Keratinocyte (primary cell): ENCODE data around the gene PHLPP1. TPM values are rescaled to one million over a fixed set of nuclear protein-coding genes. Genes with fewer than 3 reads are reported as not detected.

Experiments used
- DNase-seq: peaks from one replicate; pipeline ENCODE4 v3.0.0-alpha.2; 2011; ENCODE audit warnings: low read depth, missing footprints, low spot score
- FAIRE-seq: peaks from 2 replicates; lab custom pipeline; 2011; peaks lifted over from hg19 to GRCh38; lab: Jason Lieb, UNC
- H2AFZ ChIP-seq: 2 replicates; pipeline ENCODE4 v1.6.0; 2012; ENCODE audit warnings: low read length, control low read depth, inconsistent platforms; ENCODE audit not compliant: control insufficient read depth
- H3K27ac ChIP-seq: 2 replicates; pipeline ENCODE4 v1.5.1; 2011; ENCODE audit warnings: low read length; ENCODE audit not compliant: control insufficient read depth, insufficient read depth
- H3K27me3 ChIP-seq: 3 replicates; pipeline ENCODE4 v1.6.0; 2011; ENCODE audit warnings: low read length; ENCODE audit not compliant: control insufficient read depth, insufficient read depth; ENCODE audit errors: extremely low read depth
- H3K36me3 ChIP-seq, 2 experiments: 2 replicates in 1 of 2; 3 replicates in 1 of 2; pipeline ENCODE4 v1.5.1; 2011; ENCODE audit warnings: low read length in 2 of 2, mild to moderate bottlenecking in 1 of 2; ENCODE audit not compliant: control insufficient read depth in 2 of 2, insufficient read depth in 2 of 2; ENCODE audit errors: extremely low read depth in 1 of 2
- H3K4me1 ChIP-seq: 3 replicates; pipeline ENCODE4 v1.5.1; 2011; ENCODE audit warnings: low read length; ENCODE audit not compliant: control insufficient read depth, insufficient read depth; ENCODE audit errors: extremely low read depth
- H3K4me2 ChIP-seq: 3 replicates; pipeline ENCODE4 v1.6.0; 2011; ENCODE audit warnings: low read depth, low read length; ENCODE audit not compliant: control insufficient read depth, insufficient read depth; ENCODE audit errors: extremely low read depth
- H3K4me3 ChIP-seq, 3 experiments: fragments of 200-600 bp in 1 of 3; sonication (generic) in 1 of 3; 2 replicates in 2 of 3; 3 replicates in 1 of 3; pipeline ENCODE4 v1.5.1; 2011 to 2016; ENCODE audit warnings: low read length in 3 of 3, mild to moderate bottlenecking in 3 of 3, control low read depth in 2 of 3, inconsistent platforms in 1 of 3, low read depth in 1 of 3, mixed read lengths in 1 of 3, mixed run types in 1 of 3, moderate library complexity in 1 of 3; ENCODE audit not compliant: control insufficient read depth in 2 of 3, insufficient read depth in 2 of 3; ENCODE audit errors: extremely low read depth in 1 of 3
- H3K79me2 ChIP-seq: 2 replicates; pipeline ENCODE4 v1.6.0; 2012; ENCODE audit warnings: low read length; ENCODE audit not compliant: control insufficient read depth, insufficient read depth
- H3K9ac ChIP-seq: 3 replicates; pipeline ENCODE4 v1.6.0; 2011; ENCODE audit warnings: low read length; ENCODE audit not compliant: control insufficient read depth, insufficient read depth; ENCODE audit errors: extremely low read depth
- H3K9me1 ChIP-seq: 3 replicates; pipeline ENCODE4 v1.6.0; 2011; ENCODE audit warnings: low read length; ENCODE audit not compliant: control insufficient read depth, insufficient read depth; ENCODE audit errors: extremely low read depth
- H3K9me3 ChIP-seq: 2 replicates; pipeline ENCODE4 v1.5.1; 2012; ENCODE audit warnings: low read depth, low read length; ENCODE audit not compliant: control insufficient read depth
- H4K20me1 ChIP-seq: 3 replicates; pipeline ENCODE4 v1.6.0; 2011; ENCODE audit warnings: low read length; ENCODE audit not compliant: control insufficient read depth, insufficient read depth; ENCODE audit errors: extremely low read depth
- EZH2 ChIP-seq: IDR thresholded peaks from one replicate; pipeline ENCODE4 v1.6.1; 2012; ENCODE audit warnings: inconsistent platforms, mild to moderate bottlenecking, low read length, moderate library complexity
- dilution Hi-C: fragments of 300-500 bp; cut with MboI; formaldehyde crosslinking; loops from one replicate; pipeline ENCODE4 v1.7.0; 2020; ENCODE audit warnings: low sequenced_read_pairs; ENCODE audit not compliant: extremely low pct_ligation_motif_present
- polyA plus RNA-seq, 5 experiments: library from polyadenylated mRNA; depleted of rRNA in 3 of 5; stranded (reverse) in 3 of 5; stranded (forward) in 1 of 5; unstranded in 1 of 5; fragments of >200 nt; gene quantifications; 1 replicate in 1 of 5; 2 replicates in 3 of 5; 3 replicates in 1 of 5; pipeline versions ENCODE4 v1.2.1 to v1.2.3, GENCODE V29; 2011 to 2012; ENCODE audit warnings: missing spikeins in 2 of 5, low read depth in 1 of 5, low replicate concordance in 1 of 5
- TF ChIP-seq, protein P1 (sequence below), 3 experiments: IDR thresholded peaks in 1 of 3; conservative IDR thresholded peaks in 1 of 3; optimal IDR thresholded peaks in 1 of 3; 2 replicates in 2 of 3; 3 replicates in 1 of 3; pipeline versions ENCODE3 to v1.5.1; 2011; ENCODE audit warnings: low read length in 3 of 3, mild to moderate bottlenecking in 3 of 3, moderate library complexity in 2 of 3, control low read depth in 1 of 3, inconsistent platforms in 1 of 3; ENCODE audit not compliant: insufficient read depth in 2 of 3; ENCODE audit errors: extremely low read depth in 1 of 3

PHLPP1 gene
- polyA plus RNA-seq, 1 donor (not counting 4 experiments of a cell fraction or from before 2014, with no cell fraction given), result 8.4 TPM

DNA sequence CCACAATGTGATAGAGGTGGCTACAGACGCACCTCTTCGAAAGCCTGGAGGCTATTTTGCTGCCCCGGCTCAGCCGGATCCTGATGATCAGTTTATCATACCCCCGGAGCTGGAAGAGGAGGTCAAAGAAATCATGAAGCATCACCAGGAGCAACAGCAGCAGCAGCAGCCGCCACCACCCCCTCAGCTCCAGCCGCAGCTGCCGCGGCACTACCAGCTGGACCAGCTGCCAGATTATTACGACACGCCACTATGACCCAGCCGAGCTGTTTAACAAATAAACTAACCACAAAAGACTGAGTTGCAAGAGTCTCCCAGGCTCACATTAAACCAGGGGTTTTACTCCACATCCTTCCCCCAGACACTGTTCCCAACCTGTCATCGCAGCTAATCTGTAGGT lies 263.8 kb downstream of the PHLPP1 start:
- Histone ChIP-seq H3K4me1 (peaks cover 10% of the 10 kb centered on the region), H4K20me1 (no peaks in the 10 kb centered on the region), H3K4me3 (no peak overlapping the region), H2AFZ (no peak overlapping the region), H3K9me1 (no peaks in the 10 kb centered on the region), H3K36me3 (peaks cover 5 to 15% of the 10 kb centered on the region in 2 experiments), H3K9ac (no peak overlapping the region), H3K9me3 (no peaks in the 10 kb centered on the region), H3K4me2 (no peak overlapping the region), H3K27ac (no peak overlapping the region), H3K27me3 (no peaks in the 10 kb centered on the region), H3K79me2 (no peaks in the 10 kb centered on the region)
- TF ChIP-seq, protein P1, sequence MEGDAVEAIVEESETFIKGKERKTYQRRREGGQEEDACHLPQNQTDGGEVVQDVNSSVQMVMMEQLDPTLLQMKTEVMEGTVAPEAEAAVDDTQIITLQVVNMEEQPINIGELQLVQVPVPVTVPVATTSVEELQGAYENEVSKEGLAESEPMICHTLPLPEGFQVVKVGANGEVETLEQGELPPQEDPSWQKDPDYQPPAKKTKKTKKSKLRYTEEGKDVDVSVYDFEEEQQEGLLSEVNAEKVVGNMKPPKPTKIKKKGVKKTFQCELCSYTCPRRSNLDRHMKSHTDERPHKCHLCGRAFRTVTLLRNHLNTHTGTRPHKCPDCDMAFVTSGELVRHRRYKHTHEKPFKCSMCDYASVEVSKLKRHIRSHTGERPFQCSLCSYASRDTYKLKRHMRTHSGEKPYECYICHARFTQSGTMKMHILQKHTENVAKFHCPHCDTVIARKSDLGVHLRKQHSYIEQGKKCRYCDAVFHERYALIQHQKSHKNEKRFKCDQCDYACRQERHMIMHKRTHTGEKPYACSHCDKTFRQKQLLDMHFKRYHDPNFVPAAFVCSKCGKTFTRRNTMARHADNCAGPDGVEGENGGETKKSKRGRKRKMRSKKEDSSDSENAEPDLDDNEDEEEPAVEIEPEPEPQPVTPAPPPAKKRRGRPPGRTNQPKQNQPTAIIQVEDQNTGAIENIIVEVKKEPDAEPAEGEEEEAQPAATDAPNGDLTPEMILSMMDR (optimal IDR thresholded peaks at IDR 0.05 in 1 of 3, IDR thresholded peaks at IDR 0.05 in 1 of 3, conservative IDR thresholded peaks at IDR 0.05 in 1 of 3; ENCODE audit: extremely low read depth in 1 of 3, insufficient read depth in 2 of 3, low read length in 3 of 3), result no peak
- no peak for TF ChIP-seq EZH2
- no peak for FAIRE-seq
- DNase-seq, result no peak
- dilution Hi-C loops, result no loop called here

DNA sequence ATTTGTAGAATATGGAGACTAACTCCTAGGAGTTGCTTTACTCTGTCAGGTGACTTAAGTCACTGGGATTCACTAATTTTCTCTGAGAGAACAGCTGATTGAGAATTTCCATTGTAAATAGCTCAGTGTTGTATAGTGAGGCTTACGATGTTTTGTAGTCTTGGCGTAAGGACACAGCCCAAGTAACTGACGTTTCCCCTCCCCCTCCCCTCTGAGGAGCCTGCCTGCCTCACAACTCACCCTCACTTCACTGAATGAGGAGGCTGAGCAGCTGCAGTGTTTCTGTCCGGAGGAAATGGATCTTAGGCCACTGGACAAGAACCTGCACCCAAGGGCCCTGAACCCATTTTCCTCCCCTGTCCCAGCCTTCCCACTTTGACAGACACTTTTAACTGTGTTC lies 264.6 kb downstream of the PHLPP1 start:
- Histone ChIP-seq H3K9me3 (no peaks in the 10 kb centered on the region), H3K4me3 (no peak overlapping the region), H3K9ac (no peak overlapping the region), H3K4me2 (no peak overlapping the region), H3K36me3 (peaks cover 5 to 15% of the 10 kb centered on the region in 2 experiments), H3K27ac (no peak overlapping the region), H2AFZ (no peak overlapping the region), H4K20me1 (no peaks in the 10 kb centered on the region), H3K27me3 (no peaks in the 10 kb centered on the region), H3K79me2 (no peaks in the 10 kb centered on the region), H3K4me1 (peaks cover 10% of the 10 kb centered on the region), H3K9me1 (no peaks in the 10 kb centered on the region)
- dilution Hi-C loops, result no loop called here
- no peak for FAIRE-seq
- DNase-seq, result no peak
- TF ChIP-seq, protein P1 (optimal IDR thresholded peaks at IDR 0.05 in 1 of 3, IDR thresholded peaks at IDR 0.05 in 1 of 3, conservative IDR thresholded peaks at IDR 0.05 in 1 of 3; ENCODE audit: extremely low read depth in 1 of 3, insufficient read depth in 2 of 3, low read length in 3 of 3), result no peak
- no peak for TF ChIP-seq EZH2
